COLO668 (cell line): ENCODE measurements around the gene TMEM63A.

ENCODE experiments used
- DNase-seq: peaks from one replicate; lab custom pipeline; 2025; ENCODE audit not compliant: unreplicated experiment; lab: John Stamatoyannopoulos, UW

The TMEM63A gene

DNA sequence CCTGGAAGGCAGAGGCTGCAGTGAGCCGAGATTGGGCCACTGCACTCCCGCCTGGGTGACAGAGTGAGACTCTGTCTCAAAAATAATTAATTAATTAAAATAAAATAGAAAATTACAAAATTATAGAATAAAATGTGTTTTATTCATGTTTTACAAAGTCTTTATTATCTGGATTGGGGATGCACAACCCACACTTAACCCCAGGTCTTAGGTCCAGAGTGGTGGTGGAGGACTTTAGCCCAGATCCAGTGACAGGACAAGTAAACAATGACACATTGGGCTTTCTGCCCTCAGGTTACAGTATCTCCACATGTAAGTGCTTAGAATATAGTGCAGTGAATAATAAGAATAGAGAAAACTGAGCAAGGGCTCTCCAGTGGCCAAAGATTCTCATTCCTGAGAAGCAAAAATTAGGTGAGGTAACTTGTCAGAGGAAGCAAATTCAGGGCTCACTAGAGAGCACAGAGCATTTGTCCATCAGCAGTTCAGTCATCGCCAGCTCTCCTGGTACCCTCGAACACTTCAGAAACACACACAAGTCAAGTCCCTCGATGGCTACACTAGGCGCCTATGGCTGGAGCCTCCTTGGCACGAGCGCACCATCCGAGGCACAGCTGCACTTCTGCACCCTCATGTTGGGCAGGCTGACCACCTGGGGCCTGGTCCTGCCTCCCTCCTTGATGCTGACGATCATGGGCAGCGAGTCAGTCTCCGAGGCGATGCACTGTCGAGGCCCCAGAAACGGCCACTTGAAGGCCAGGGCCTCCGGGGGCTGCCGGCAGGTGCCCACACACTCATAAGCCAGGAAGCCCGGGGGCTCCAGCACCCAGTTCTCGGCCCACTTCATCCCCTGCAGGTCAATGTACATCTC, 4.2 kb upstream of the TMEM63A start:
- DNase-seq = no peak

DNA sequence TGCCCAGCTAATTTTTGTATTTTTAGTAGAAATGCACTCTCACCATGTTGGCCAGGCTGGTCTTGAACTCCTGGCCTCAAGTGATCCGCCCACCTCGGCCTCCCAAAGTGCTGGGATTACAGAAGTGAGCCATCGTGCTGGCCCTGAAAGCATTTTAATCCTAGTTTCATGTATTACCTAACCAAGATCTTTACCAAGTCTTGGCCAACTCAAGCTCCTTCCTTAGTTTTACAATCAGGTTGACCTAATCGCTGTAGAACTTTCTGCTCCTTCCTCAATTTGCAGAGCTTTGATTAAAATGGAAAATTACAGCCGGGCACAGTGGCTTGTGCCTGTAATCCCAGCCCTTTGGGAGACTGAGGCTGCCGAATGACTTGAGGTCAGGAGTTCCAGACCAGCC, 3.2 kb upstream of the TMEM63A start:
- no peak for DNase-seq

DNA sequence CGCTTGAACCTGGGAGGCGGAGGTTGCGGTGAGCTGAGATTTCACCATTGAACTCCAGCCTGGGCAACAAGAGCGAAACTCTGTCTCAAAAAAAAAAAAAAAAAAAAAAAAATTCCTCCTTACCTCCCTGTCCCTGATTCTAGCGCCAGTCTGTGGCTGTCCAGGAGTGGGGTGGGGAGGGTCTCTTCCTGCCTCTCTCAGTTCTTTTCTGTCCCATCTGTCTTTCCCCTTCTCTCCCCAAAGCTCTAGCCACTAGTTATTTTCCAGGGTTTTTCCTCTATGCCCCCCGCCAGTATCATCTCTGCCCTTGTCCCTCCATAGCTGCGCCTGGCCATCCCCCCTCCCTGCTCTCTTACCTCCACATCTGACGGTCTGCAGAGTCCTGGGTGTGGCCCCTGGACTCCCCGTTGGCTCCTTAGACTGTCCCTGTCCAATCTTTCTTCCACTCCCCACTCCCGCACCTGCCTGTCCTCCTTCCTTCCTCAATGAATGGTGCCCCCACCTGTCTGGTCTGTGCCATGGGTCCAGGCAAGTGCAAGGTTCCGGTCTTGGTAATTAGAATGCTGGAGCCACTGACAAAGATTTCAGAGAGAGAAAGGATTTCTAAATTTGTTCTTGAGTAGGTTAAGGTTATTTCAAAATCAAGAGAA, 1.6 kb upstream of the TMEM63A start:
- DNase-seq = no peak

DNA sequence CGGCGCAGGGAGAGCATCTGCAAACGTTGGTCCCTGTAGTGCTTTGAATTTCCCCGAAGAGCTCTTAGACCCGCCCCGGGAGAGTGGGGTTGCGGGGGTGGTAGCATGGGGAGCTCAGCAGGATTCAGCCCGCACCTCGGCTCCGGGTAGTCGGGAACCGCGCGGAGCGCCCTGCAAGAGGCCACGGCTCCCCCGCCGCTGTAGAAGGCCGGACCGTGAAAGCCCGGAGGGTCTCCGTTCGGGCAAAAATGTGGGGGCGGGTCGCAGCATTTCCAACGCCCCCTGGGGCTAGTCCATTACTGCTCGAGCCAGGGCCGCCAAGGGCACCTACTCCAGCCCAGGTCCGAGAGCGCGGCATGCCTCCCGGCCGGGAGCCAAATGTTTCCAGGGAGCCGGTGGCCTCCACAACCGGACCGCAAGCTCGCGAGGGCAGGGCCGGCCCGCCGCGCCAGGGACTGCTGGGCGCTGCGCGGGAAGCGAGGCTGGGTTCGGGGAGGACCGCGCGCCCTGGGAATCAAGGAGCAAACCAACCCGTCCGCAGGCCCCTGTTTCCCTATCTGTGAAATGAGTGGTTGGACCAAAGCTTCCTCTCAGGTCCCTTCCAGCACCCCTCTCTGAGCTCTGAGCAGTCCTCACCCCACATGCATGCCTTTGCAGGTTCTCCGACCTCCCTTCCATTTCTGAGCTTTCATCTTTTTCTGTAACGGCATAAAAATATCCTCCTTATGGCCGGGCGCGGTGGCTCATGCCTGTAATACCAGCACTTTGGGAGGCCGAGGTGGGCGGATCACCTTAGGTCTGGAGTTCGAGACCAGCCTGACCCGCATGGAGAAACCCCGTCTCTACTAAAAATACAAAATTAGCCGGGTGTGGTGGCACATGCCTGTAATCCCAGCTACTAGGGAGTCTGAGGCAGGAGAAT, 775 bp upstream of the TMEM63A start:
- DNase-seq = peak; percentile 74

DNA sequence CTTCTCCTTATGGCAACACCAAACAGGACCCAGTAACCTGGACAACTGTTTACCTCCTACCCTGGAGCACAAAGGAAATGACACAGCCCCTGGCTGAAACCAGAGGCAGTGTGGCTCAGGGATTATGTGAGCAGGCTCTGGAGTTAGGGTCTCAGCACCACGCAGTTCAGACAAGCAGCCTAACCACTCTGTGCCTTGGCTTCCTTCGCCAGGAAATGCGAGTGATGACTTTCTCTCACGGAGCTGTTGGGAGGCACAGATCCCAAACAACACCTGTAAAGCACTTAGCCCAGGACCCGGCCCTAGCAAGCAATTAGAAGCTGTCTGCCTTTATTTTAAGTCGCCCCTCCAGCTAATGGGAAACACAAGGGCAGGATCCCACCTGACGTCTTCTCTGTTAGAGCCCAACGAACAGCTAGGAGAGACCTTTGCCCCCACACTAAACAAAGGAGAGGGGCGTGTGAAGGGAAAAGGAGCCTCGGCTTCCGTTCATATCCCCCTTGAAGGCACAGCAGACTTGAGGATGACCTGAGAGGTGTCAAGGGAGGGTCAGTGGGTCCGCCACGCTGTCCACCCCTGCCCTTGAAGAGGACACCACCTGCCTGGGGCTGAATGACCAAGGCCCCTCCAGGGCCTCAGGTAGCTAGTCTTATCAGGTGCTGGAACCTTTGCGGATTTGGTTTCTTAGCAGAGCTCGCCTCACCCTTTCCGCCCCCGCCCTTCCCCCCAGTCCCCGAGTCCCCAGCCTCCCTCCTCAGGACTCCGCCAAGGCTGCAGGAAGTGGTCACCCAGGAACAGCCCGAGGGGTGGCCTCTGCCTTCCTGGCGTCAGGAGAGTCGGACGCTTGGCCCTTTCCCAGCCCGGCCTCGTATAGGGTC, 860 bp downstream of the TMEM63A start:
- DNase-seq = peak; percentile 69

DNA sequence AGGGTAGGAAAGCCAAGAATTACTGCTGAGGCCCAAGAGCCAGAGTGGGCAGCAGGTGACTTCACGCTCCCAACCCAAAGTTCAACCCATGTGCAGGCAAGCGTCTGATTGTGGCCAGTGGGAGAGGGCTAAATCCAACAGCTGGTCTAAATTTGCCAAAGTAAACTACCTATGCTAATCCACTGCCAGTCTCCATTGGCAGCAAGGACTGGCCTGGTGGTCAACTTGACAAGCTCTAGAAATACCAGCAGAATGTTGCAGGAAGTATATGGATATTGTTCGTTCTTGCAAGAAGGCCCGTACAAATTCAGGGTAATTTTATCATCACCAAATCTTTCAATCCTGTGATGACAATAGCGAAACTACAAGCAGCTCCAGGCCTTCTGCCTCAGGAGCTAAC, 1.5 kb downstream of the TMEM63A start:
- DNase-seq = peak; percentile 69

DNA sequence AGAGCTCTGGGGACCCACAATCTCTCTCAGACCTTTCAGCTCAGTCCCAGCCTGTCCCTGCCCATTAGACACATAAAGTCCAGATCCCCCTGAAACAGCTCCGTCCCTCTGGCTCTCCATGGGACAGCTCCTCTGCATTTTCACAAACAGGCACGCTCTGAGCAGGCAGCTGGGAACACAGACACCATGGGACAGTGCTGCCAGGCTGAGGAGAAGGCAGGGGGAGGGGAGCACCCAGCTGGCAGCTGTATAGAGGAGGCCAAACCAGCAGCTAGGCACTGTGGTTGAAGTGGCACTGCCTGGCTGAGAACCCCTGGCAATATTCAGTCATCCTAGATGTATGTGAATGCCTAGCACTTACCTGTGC, 2.0 kb downstream of the TMEM63A start:
- peak; percentile 81 for DNase-seq

DNA sequence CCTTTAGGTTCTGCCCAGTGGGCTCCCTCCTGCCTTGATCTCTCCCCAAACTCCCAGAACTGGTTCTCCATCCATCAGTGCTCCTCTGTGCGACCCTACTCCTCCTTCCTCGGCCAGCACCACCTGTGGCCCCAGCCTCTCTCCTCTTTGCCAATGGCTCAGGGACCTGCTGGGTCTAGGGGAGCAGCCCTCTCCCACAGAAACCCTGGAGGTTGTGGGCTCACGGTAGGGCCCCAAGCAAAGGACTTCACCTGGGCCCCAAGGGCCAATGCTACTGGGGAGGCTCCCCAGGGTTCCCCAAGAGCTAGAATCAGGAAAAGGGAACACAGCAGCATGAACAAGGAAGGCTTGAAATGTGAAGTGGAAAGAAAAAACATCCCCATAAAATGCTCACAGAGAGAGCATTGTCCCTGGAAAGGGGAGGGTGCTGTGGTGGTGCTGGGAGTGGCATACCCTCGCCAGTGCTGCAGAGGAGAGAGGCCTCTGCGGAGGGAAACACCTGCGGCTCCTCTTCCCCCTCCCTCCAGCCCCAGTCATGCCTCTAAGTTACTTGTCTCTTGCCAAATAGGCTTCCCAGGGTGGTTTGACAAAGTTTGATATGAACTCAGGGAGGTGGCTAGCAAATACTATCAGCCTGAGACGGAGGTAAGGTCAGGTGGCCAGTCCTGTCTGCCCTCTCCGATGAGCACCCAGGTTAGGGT, 2.5 kb downstream of the TMEM63A start:
- DNase-seq = peak; percentile 73

DNA sequence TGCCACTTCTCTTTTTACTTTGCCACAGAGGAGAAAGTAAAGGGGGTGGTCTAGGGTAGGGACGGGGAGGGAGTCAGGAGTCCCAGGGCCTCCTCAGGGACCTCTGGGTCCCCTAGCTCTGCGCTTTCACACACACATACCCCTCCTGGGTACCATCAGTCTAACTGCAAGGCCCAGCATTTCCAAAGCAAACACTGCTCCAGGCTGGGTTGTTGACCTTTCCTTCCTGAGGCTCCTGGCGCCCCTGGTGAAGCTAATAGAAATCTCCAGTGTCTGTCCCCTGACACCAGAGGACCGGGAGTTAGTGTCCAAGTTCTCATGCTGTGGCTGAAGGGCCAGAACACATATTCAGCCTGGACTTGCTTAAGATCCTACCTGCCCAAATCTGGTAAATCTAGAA, 3.9 kb downstream of the TMEM63A start:
- peak; percentile 31 for DNase-seq

DNA sequence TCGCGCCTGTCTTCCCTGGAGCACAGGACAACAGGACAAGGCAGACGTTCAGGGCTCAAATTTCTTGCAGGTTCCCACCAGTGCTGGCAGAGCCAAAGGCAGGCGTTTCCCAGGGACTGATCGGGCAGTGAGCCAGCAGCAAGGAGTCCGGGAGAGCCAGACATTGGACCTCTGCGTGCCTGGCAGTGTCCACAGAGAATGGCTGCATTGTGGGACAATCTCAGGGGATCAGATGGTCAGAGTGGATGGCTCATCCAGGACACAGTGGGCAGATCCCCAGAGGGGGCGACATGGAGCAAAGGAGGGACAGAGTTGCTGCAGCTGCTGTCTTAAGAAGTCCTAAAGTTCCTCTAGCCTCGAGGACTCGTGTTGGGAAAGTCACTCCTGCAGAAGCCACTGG, 4.6 kb downstream of the TMEM63A start:
- DNase-seq = peak; percentile 40

DNA sequence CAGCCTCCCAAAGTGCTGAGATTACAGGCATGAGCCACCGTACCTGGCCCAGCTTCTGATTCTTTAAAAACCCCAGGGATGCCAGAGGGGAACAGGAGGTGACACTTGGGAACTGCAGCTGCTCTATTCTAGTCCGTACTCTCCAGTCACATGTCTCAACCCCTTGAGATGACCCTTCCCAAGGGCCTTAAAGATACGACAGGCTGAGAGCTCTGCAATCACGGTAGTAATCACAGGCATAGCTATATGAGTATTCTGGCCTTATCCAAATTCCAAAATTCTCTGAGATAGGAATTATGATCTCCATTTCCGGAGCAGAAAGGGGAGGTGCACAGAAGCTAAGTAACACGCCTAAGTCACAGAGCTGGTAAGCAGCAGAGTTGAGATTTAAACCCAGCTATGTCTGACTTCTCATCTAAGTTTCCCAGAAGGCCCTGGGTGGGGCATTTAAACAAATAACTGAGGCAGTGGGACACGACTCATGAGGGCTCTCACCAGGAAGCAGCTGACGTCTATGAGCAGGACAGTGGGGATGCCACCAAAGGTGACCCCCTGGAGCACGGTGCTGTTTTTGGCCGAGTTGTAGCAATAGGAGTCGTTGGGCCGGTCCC, 5.2 kb downstream of the TMEM63A start:
- no peak for DNase-seq

DNA sequence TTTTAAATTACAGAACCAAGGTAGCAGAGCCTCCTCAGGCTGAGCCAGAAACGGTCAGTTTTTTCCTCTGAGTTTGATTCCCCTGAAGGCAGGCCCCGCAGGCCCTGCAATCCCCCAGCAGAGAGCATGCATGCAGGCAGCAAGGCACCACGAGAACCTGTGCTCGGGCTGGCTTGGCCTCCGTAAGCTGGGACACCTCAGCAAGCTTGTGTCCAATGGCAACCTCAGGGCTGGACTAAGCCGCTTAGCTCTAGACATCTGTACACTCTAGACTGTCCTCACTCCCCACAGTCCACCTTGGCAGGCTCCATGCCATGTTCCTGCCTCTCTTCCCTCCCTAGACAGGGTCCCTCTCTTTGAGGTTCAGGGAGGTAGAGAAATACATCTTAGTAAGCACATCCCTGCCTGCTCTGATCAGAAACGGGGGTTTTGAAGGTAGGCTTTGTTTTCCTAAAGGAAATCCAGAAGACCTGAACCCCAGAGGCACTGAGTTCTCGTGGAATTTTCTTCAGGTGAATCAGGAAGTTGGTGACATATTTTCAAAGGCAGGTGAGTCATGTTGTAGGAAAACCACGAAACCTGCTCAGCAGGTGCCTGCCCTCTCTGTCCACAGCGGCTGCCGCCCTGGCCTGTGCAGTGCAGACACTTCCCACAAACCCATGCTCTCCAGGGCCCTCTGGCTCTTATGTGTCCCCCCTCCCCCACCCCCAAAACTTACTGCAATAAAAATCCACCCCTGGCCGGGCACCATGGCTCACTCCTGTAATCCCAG, 7.0 kb downstream of the TMEM63A start:
- peak; percentile 87 for DNase-seq

DNA sequence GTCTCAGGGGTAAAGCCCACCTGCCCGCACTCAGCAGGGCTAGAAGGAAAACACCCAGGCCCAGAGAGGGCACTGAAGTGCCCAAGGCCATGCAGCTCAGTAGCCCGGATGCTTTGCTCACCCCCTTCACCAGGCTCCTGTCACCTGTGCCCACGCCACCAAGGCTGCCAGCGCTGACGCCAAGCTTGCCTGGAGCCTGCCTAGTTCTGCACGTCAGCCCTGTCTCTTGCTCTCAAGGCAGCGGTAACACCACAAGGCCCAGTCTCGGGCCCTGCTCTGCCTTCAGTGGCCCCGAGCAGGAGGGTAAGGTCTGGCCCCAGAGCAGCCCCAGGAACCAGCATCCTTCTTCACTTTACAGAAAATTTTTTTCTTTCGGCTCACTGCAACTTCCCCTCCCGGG, 7.7 kb downstream of the TMEM63A start:
- no peak for DNase-seq

DNA sequence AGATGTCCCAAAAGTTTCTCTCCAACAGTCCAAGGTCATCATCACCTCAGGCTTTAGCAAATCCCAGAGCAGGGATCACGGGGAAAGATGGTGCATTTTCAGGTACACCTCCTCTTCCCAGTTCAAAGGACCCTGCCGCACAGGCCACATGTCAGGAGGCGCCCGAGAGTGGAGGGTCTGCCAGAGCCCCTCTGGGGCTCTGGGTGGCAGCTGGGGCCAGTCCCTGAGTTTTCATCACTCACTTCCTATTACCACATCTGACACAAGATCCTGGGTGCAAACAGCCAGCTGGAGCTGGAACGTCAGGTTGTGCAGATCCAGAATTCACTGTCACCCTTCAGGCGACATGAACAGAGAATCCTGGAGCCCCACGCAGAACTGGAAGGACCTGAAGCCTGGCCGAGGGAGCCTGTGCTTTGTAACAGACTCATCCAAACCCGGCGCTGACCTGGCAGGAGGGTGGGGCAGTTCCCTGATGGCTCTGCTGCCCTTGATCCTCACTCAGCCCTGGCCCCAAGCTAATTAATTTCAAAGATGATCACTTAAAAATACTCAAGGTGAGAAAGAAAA, 8.8 kb downstream of the TMEM63A start:
- DNase-seq = no peak

DNA sequence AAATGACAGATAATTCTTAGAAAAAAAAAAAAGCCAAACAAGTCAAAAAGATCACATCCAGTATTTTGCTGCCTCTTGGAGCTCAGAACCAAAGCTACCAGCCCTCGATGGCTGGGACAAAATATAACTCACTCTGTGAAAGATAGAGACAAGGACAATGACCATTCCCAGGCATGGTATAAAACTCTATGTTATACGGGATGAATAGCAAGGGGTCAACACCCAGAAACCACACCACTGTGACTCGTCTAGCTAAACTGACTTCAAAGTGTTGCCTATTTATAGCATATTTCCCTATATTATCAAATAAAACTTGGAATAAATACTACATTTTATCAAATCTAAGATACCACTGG, 10.1 kb downstream of the TMEM63A start:
- DNase-seq = no peak

DNA sequence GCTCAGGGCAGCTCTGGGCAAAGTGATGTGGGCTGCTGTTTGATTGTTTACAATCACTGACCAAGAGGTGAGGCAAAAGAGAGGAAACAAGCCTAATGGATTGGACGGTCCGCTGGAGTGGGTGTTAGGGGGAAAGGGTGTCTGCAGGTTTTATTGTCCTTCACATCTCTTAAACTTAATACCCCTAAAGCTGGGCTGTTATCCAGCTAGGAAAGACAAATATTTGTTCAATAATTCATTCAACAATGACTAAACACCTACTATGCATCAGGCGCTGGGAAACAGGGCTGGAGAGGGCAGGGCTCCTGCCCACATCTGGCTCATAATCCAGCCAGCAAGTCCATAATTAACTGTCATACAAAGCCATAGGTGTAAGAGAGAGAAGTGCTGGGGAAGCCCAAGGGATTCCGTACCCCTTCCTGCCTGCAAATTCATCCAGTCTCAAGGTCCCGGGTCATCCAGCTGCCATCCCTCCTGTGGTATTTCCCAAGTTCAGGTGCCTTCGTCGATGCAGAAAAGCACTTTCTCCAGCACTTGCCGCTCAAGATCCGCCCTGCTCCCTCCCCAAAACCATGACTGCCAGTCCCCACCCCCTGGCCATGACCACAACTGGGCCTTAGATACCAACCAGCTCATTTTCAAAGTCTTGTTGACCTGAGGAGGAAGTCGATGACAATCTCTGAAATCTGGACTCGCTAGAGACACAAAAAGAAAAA, 10.7 kb downstream of the TMEM63A start:
- DNase-seq = peak; percentile 85

DNA sequence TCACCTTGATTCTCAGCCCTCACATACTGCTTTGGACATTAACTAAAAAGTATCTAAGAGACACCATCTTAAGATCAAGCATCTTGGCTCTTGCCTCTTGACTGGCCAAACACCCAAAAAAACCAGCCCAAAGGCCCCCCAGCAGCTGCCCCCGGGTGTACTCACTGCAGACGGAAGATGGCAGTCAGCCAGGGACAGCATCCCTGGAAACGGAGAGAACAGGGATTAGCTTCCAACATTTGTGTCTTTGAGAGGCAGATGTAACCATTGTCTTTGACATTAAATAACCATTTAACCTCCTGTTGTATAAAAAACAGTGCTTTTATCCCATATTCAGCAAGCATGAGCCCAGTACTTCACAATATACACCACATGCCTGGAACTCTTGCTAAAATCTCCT, 11.3 kb downstream of the TMEM63A start:
- DNase-seq = peak; percentile 66
